IMR-90 (cell line): ENCODE data around the gene GRM2. TPM values are rescaled to one million over a fixed set of nuclear protein-coding genes. Genes with fewer than 3 reads are reported as not detected.
A peak's percentile ranks its signal among the peaks of the same experiment; 100 is the strongest.

Source experiments
- ATAC-seq: fragments of 200-7000 bp; cut with Tn5 transposase; 2 replicates; pipeline ENCODE4 v1.9.1; 2020; ENCODE audit warnings: low read depth, mild to moderate bottlenecking, moderate library complexity
- BruUV-seq: library from RNA; stranded (reverse); fragments of 400-500 nt; replicated peaks from 2 replicates; lab custom pipeline; 2021; lab: Mats Ljungman, UMichigan
- CTCF ChIA-PET: fragments of 300-600 bp; formaldehyde crosslinking; extraction: SDS; loops from one replicate; lab custom pipeline; 2021; ENCODE audit warnings: antibody characterized with exemption; lab: Yijun Ruan, JAX
- POLR2A ChIA-PET: fragments of 300-600 bp; sonication (Branson Sonifier 250); formaldehyde crosslinking; loops from one replicate; lab custom pipeline; 2022; ENCODE audit warnings: antibody characterized with exemption; ENCODE audit not compliant: unreplicated experiment; lab: Charles Lee
- DNase-seq: peaks from one replicate; pipeline ENCODE4 v3.0.0; 2013
- H2AFZ ChIP-seq: replicated peaks from 2 replicates; pipeline ENCODE3; 2013; ENCODE audit warnings: low read length, mild to moderate bottlenecking; ENCODE audit not compliant: poor library complexity
- H2AK5ac ChIP-seq: 2 replicates; pipeline ENCODE4 v1.6.1; 2013; ENCODE audit warnings: low read depth, low read length, inconsistent platforms
- H2AK9ac ChIP-seq: replicated peaks from 2 replicates; pipeline ENCODE3; 2013; ENCODE audit warnings: mild to moderate bottlenecking, low read depth, low read length, moderate library complexity; ENCODE audit not compliant: poor library complexity
- H2BK120ac ChIP-seq: 2 replicates; pipeline ENCODE4 v1.6.1; 2013; ENCODE audit warnings: low read depth, low read length, inconsistent platforms
- H2BK15ac ChIP-seq: 3 replicates; pipeline ENCODE4 v1.6.1; 2013; ENCODE audit warnings: low read depth, low read length, inconsistent platforms
- H2BK20ac ChIP-seq: 2 replicates; pipeline ENCODE4 v1.6.1; 2013; ENCODE audit warnings: low read depth, mild to moderate bottlenecking, inconsistent platforms, low read length, moderate library complexity
- H2BK5ac ChIP-seq: 2 replicates; pipeline ENCODE4 v1.6.1; 2013; ENCODE audit warnings: mild to moderate bottlenecking, low read depth, low read length, inconsistent platforms; ENCODE audit not compliant: poor library complexity, severe bottlenecking
- H3K14ac ChIP-seq: replicated peaks from 2 replicates; pipeline ENCODE4 v1.6.1; 2013; ENCODE audit warnings: low read depth, low read length, inconsistent platforms
- H3K18ac ChIP-seq: 2 replicates; pipeline ENCODE4 v1.6.1; 2013; ENCODE audit warnings: low read depth, low read length, control low read depth
- H3K23ac ChIP-seq: 2 replicates; pipeline ENCODE4 v1.6.1; 2013; ENCODE audit warnings: low read depth, low read length, inconsistent platforms
- H3K27ac ChIP-seq: 2 replicates; pipeline ENCODE4 v1.5.1; 2013; ENCODE audit warnings: mild to moderate bottlenecking, control low read depth, low read length; ENCODE audit not compliant: insufficient read depth
- H3K27me3 ChIP-seq: 2 replicates; pipeline ENCODE4 v1.6.1; 2013; ENCODE audit warnings: low read length; ENCODE audit not compliant: control insufficient read depth, insufficient read depth
- H3K36me3 ChIP-seq: 2 replicates; pipeline ENCODE4 v1.6.1; 2013; ENCODE audit warnings: low read length, mixed read lengths; ENCODE audit not compliant: control insufficient read depth, insufficient read depth
- H3K4ac ChIP-seq: 2 replicates; pipeline ENCODE4 v1.6.1; 2013; ENCODE audit warnings: low read depth, low read length, inconsistent platforms
- H3K4me1 ChIP-seq: 2 replicates; pipeline ENCODE4 v1.6.1; 2013; ENCODE audit warnings: low read length, mixed read lengths; ENCODE audit not compliant: control insufficient read depth, insufficient read depth
- H3K4me2 ChIP-seq: 2 replicates; pipeline ENCODE4 v1.6.1; 2013; ENCODE audit warnings: low read depth, mild to moderate bottlenecking, control low read depth, low read length, moderate library complexity
- H3K4me3 ChIP-seq: 2 replicates; pipeline ENCODE4 v1.5.1; 2013; ENCODE audit warnings: low read depth, mild to moderate bottlenecking, control low read depth, low read length, moderate library complexity; ENCODE audit not compliant: insufficient read depth
- H3K56ac ChIP-seq: 2 replicates; pipeline ENCODE4 v1.6.1; 2013; ENCODE audit warnings: low read length, inconsistent platforms; ENCODE audit not compliant: insufficient read depth; ENCODE audit errors: extremely low read depth
- H3K79me1 ChIP-seq, 2 experiments: 2 replicates each; pipeline ENCODE4 v1.6.1; 2013; ENCODE audit warnings: low read length in 2 of 2, inconsistent platforms in 1 of 2, low read depth in 1 of 2
- H3K9ac ChIP-seq: 2 replicates; pipeline ENCODE4 v1.6.1; 2013; ENCODE audit warnings: low read depth, low read length, control low read depth
- H3K9me1 ChIP-seq: 2 replicates; pipeline ENCODE4 v1.6.1; 2013; ENCODE audit warnings: low read length, inconsistent platforms; ENCODE audit not compliant: insufficient read depth
- H3K9me3 ChIP-seq: 2 replicates; pipeline ENCODE4 v1.6.1; 2013; ENCODE audit warnings: low read length; ENCODE audit not compliant: control insufficient read depth, insufficient read depth
- H4K20me1 ChIP-seq: 2 replicates; pipeline ENCODE4 v1.6.1; 2013; ENCODE audit warnings: low read length, inconsistent platforms; ENCODE audit not compliant: insufficient read depth
- H4K5ac ChIP-seq: 2 replicates; pipeline ENCODE4 v1.6.1; 2013; ENCODE audit warnings: mild to moderate bottlenecking, low read depth, low read length, control low read depth
- H4K8ac ChIP-seq, 2 experiments: 2 replicates each; pipeline ENCODE4 v1.6.1; 2013; ENCODE audit warnings: low read depth in 2 of 2, low read length in 2 of 2, control low read depth in 1 of 2, inconsistent platforms in 1 of 2
- H4K91ac ChIP-seq: 2 replicates; pipeline ENCODE4 v1.6.1; 2013; ENCODE audit warnings: low read depth, low read length, inconsistent platforms; ENCODE audit not compliant: insufficient read depth
- BHLHE40 ChIP-seq: fragments of 150-350 bp; IDR thresholded peaks from 2 replicates; pipeline ENCODE4 v1.6.1; 2016; ENCODE audit warnings: mild to moderate bottlenecking, low read depth, low read length
- CHD1 ChIP-seq: IDR thresholded peaks from 2 replicates; pipeline ENCODE4 v1.6.1; 2012; ENCODE audit warnings: low read depth, low read length, improper control_type of control experiment
- CTCF ChIP-seq: conservative IDR thresholded peaks from 2 replicates; pipeline ENCODE4 v1.5.1; 2012; ENCODE audit warnings: mild to moderate bottlenecking, low read depth, low read length, improper control_type of control experiment
- MAZ ChIP-seq: IDR thresholded peaks from 2 replicates; pipeline ENCODE4 v1.6.1; 2012; ENCODE audit warnings: low read depth, mild to moderate bottlenecking, low read length, improper control_type of control experiment, moderate library complexity, borderline replicate concordance
- MXI1 ChIP-seq: IDR thresholded peaks from 2 replicates; pipeline ENCODE4 v1.6.1; 2012; ENCODE audit warnings: low read depth, mild to moderate bottlenecking, low read length, moderate library complexity, borderline replicate concordance
- POLR2A ChIP-seq: IDR thresholded peaks from 2 replicates; pipeline ENCODE4 v1.6.1; 2012; ENCODE audit warnings: mild to moderate bottlenecking, low read depth, low read length
- RAD21 ChIP-seq: IDR thresholded peaks from 2 replicates; pipeline ENCODE4 v1.6.1; 2012; ENCODE audit warnings: low read length, improper control_type of control experiment
- RCOR1 ChIP-seq: IDR thresholded peaks from 2 replicates; pipeline ENCODE4 v1.6.1; 2012; ENCODE audit warnings: mild to moderate bottlenecking, low read length, improper control_type of control experiment; ENCODE audit not compliant: insufficient replicate concordance
- SMC3 ChIP-seq: fragments of 150-350 bp; IDR thresholded peaks from 2 replicates; pipeline ENCODE4 v1.6.1; 2016; ENCODE audit warnings: low read depth, mild to moderate bottlenecking, antibody characterized with exemption, low read length, moderate library complexity
- WGBS, 2 experiments: methylation state at CpG; one replicate each; pipeline versions ENCODE4 v1.1.5 to v1.1.7; 2013; ENCODE audit warnings: missing lambda C conversion rate in 2 of 2; ENCODE audit not compliant: insufficient read length in 1 of 2; ENCODE audit errors: extremely low coverage in 2 of 2; 5-methylcytosine and 5-hydroxymethylcytosine counted together
- dilution Hi-C: fragments of 300-500 bp; cut with HindIII; formaldehyde crosslinking; loops from one replicate; pipeline ENCODE4 v1.14.3; 2018; ENCODE audit warnings: low sequenced_read_pairs; ENCODE audit not compliant: unreplicated experiment
- in situ Hi-C: fragments of 300-500 bp; cut with MboI; formaldehyde crosslinking; loops from 3 replicates; pipeline ENCODE4 v1.14.3; 2019; ENCODE audit warnings: low sequenced_read_pairs, inconsistent platforms, mixed read lengths
- intact Hi-C: fragments of 100-400 bp; cut with micrococcal nuclease; formaldehyde crosslinking; loops from 2 replicates; pipeline ENCODE4 v1.10.0; 2022
- polyA plus RNA-seq, 3 experiments: library from polyadenylated mRNA; depleted of rRNA; stranded (reverse); fragments of >200 nt; gene quantifications; 2 replicates each; pipeline ENCODE4 v1.2.3, GENCODE V29; 2012; ENCODE audit warnings: low replicate concordance in 1 of 3
- total RNA-seq: library from RNA; depleted of rRNA; stranded (reverse); fragments of >200 nt; gene quantifications from 2 replicates; pipeline ENCODE4 v1.2.3, GENCODE V29; 2012

Gene GRM2
- total and polyA plus RNA-seq, 2 of the 4 experiments (the other 2 are of a cell fraction), result under 0.01 to 0.14 TPM

GRCh38 chr3:51669241-51670052 is 37.4 kb upstream of the GRM2 start:
- H2BK15ac ChIP-seq, result no peak overlapping the region
- no peak overlapping the region for H2BK20ac ChIP-seq
- TF ChIP-seq BHLHE40 (no peak), MAZ (peak; percentile 20; the same call in 1 of the 2 replicates), CHD1 (no peak), SMC3 (peak; percentile 71), RCOR1 (peak; percentile 38), RAD21 (peak; percentile 79), POLR2A (no peak), CTCF (peak; percentile 96), MXI1 (peak; percentile 71; the same call in 1 of the 2 replicates)
- H3K9me3 ChIP-seq, result no peaks in the 10 kb centered on the region
- DNase-seq, result peak; percentile 80
- H2BK5ac ChIP-seq, result no peak overlapping the region
- no peaks in the 10 kb centered on the region for H3K27me3 ChIP-seq
- 32% methylated on average over 4 of the region's 9 CpGs; no CpG with 5 or more reads in 1 of the 2 experiments for WGBS, 2 experiments
- H2AFZ ChIP-seq, result no peak overlapping the region
- H3K27ac ChIP-seq, result no peak overlapping the region
- no peak overlapping the region for H3K56ac ChIP-seq
- H3K4me3 ChIP-seq, result no peak overlapping the region
- H2AK9ac ChIP-seq, result peak overlapping the region; percentile 58
- no peak overlapping the region for H3K4ac ChIP-seq
- peaks cover 4% of the 10 kb centered on the region for H3K4me1 ChIP-seq
- dilution Hi-C loops (no loop called here), in situ Hi-C loops (no loop called here), intact Hi-C loops (loop anchor here (1.0 to 10.0 kb wide), 3 partner anchors 167 to 1102 kb away; partner anchors contain the start of genes C3orf18, CISH, HEMK1 and MAPKAPK3)
- no peak overlapping the region for H4K8ac ChIP-seq
- no peak overlapping the region for H4K5ac ChIP-seq
- H3K9ac ChIP-seq, result no peak overlapping the region
- H2AK5ac ChIP-seq, result no peak overlapping the region
- H3K9me1 ChIP-seq, result no peaks in the 10 kb centered on the region; the same call in 1 of the 2 replicates
- ChIA-PET CTCF (interaction anchor here (0.6 to 1.6 kb wide), 10 partner anchors 10 to 402 kb away, joined by 3 to 9 read pairs (median 5); partner anchors contain the start of gene DCAF1), POLR2A (no interaction called here)
- no peak overlapping the region for H4K91ac ChIP-seq
- no peak overlapping the region for H3K18ac ChIP-seq
- no peak overlapping the region for H3K23ac ChIP-seq
- H3K4me2 ChIP-seq, result no peak overlapping the region
- no peak overlapping the region for H3K14ac ChIP-seq
- H3K36me3 ChIP-seq, result peaks cover 9% of the 10 kb centered on the region
- BruUV-seq, result no TSS peak
- peaks cover 0 to 36% of the 10 kb centered on the region in 2 experiments; a peak in 2 of 4 replicates for H3K79me1 ChIP-seq
- no peaks in the 10 kb centered on the region; the same call in 1 of the 2 replicates for H4K20me1 ChIP-seq
- peak; percentile 55 for ATAC-seq
- H2BK120ac ChIP-seq, result no peak overlapping the region
